HEK293 (cell line): Measurements from ENCODE around the gene PREX1.

Experiments used
- CTCF ChIA-PET: fragments of 350-600 bp; formaldehyde crosslinking; extraction: SDS; loops from one replicate; lab custom pipeline; 2021; ENCODE audit warnings: antibody characterized with exemption; lab: Yijun Ruan, JAX
- POLR2A ChIA-PET: fragments of 300-600 bp; formaldehyde crosslinking; extraction: SDS; loops from one replicate; lab custom pipeline; 2020; ENCODE audit warnings: antibody characterized with exemption, inconsistent platforms; lab: Yijun Ruan, JAX
- H3K27ac ChIP-seq: fragments of 200-500 bp; sonication (Bioruptor generic); 2 replicates; pipeline ENCODE4 v1.5.1; 2014; ENCODE audit warnings: low read depth, low read length, control low read depth, inconsistent platforms; ENCODE audit errors: extremely low read depth
- H3K36me3 ChIP-seq, 2 experiments: fragments of 200-500 bp in 1 of 2; sonication (Bioruptor generic) in 1 of 2; 1 replicate in 1 of 2; 2 replicates in 1 of 2; pipeline ENCODE4 v1.5.1; 2014 to 2017; ENCODE audit warnings: inconsistent platforms in 2 of 2, low read length in 2 of 2; ENCODE audit not compliant: control insufficient read depth in 2 of 2, insufficient read depth in 1 of 2
- H3K4me1 ChIP-seq: fragments of 200-500 bp; sonication (Bioruptor generic); 2 replicates; pipeline ENCODE4 v1.5.1; 2014; ENCODE audit warnings: mild to moderate bottlenecking, low read length, inconsistent platforms; ENCODE audit not compliant: control insufficient read depth, insufficient read depth
- H3K4me3 ChIP-seq: 2 replicates; pipeline ENCODE4 v1.5.1; 2011; ENCODE audit warnings: low read depth, mild to moderate bottlenecking, control low read depth, low read length, moderate library complexity
- H3K9me3 ChIP-seq: fragments of 200-500 bp; sonication (Bioruptor generic); 2 replicates; pipeline ENCODE4 v1.5.1; 2014; ENCODE audit warnings: low read depth, low read length, inconsistent platforms; ENCODE audit not compliant: control insufficient read depth, insufficient read depth
- CTCF ChIP-seq: fragments of 450-650 bp; formaldehyde crosslinking; IDR thresholded peaks from 2 replicates; pipeline ENCODE4 v1.5.1; 2016; ENCODE audit warnings: missing biosample characterization, missing genetic modification characterization
- EGR2 ChIP-seq: fragments of 450-650 bp; formaldehyde crosslinking; IDR thresholded peaks from 2 replicates; pipeline ENCODE4 v1.5.1; 2016; ENCODE audit warnings: low read depth, missing biosample characterization, missing genetic modification characterization
- GLIS2 ChIP-seq: fragments of 450-650 bp; formaldehyde crosslinking; IDR thresholded peaks from 2 replicates; pipeline ENCODE4 v1.5.1; 2016; ENCODE audit warnings: missing biosample characterization, missing genetic modification characterization
- MEIS1 ChIP-seq: sonication (generic); formaldehyde crosslinking; IDR thresholded peaks from 2 replicates; pipeline ENCODE4 v1.8.1; 2022; ENCODE audit warnings: missing genetic modification reagents, mild to moderate bottlenecking, borderline replicate concordance
- PBX3 ChIP-seq: sonication (generic); formaldehyde crosslinking; IDR thresholded peaks from 2 replicates; pipeline ENCODE4 v1.8.1; 2022; ENCODE audit warnings: mild to moderate bottlenecking, moderate library complexity, missing genetic modification reagents
- RBAK ChIP-seq: fragments of 450-650 bp; formaldehyde crosslinking; IDR thresholded peaks from 2 replicates; pipeline ENCODE4 v1.5.1; 2016; ENCODE audit warnings: missing biosample characterization, missing genetic modification characterization
- SALL2 ChIP-seq: fragments of 450-650 bp; formaldehyde crosslinking; IDR thresholded peaks from 2 replicates; pipeline ENCODE4 v1.5.0; 2017; ENCODE audit warnings: missing biosample characterization, mild to moderate bottlenecking, missing genetic modification characterization, borderline replicate concordance
- ZBTB26 ChIP-seq: fragments of 450-650 bp; formaldehyde crosslinking; optimal IDR thresholded peaks from 2 replicates; pipeline ENCODE3; 2016; ENCODE audit warnings: missing biosample characterization, mild to moderate bottlenecking, missing genetic modification characterization
- ZNF114 ChIP-seq: fragments of 450-650 bp; formaldehyde crosslinking; IDR thresholded peaks from 2 replicates; pipeline ENCODE4 v1.5.0; 2017; ENCODE audit warnings: missing biosample characterization, missing genetic modification characterization
- ZNF184 ChIP-seq: fragments of 450-650 bp; IDR thresholded peaks from 2 replicates; pipeline ENCODE4 v1.5.1; 2018; ENCODE audit warnings: missing biosample characterization, mild to moderate bottlenecking, missing genetic modification characterization
- ZNF23 ChIP-seq: fragments of 450-650 bp; formaldehyde crosslinking; IDR thresholded peaks from 2 replicates; pipeline ENCODE4 v1.5.1; 2016; ENCODE audit warnings: missing biosample characterization, missing genetic modification characterization, borderline replicate concordance
- ZNF24 ChIP-seq: fragments of 450-650 bp; formaldehyde crosslinking; IDR thresholded peaks from 2 replicates; pipeline ENCODE4 v1.5.1; 2016; ENCODE audit warnings: missing biosample characterization, missing genetic modification characterization
- ZNF350 ChIP-seq: fragments of 450-650 bp; formaldehyde crosslinking; IDR thresholded peaks from 2 replicates; pipeline ENCODE4 v1.5.0; 2017; ENCODE audit warnings: missing biosample characterization, mild to moderate bottlenecking, missing genetic modification characterization
- ZNF514 ChIP-seq: fragments of 450-650 bp; formaldehyde crosslinking; IDR thresholded peaks from 2 replicates; pipeline ENCODE4 v1.5.1; 2016; ENCODE audit warnings: missing biosample characterization, missing genetic modification characterization
- ZNF610 ChIP-seq: fragments of 450-650 bp; formaldehyde crosslinking; IDR thresholded peaks from 2 replicates; pipeline ENCODE4 v1.5.1; 2016; ENCODE audit warnings: missing biosample characterization, missing genetic modification characterization, borderline replicate concordance
- TF ChIP-seq, protein P1 (sequence below): fragments of 450-650 bp; formaldehyde crosslinking; IDR thresholded peaks from 2 replicates; pipeline ENCODE4 v1.5.1; 2016; ENCODE audit warnings: missing biosample characterization, missing genetic modification characterization, low read depth
- TF ChIP-seq, protein P2 (sequence below): IDR thresholded peaks from 2 replicates; pipeline ENCODE4 v1.6.1; 2011; ENCODE audit warnings: mild to moderate bottlenecking, low read depth, low read length, borderline replicate concordance
- TF ChIP-seq, protein P3 (sequence below): fragments of 450-650 bp; formaldehyde crosslinking; IDR thresholded peaks from 2 replicates; pipeline ENCODE4 v1.5.1; 2017; ENCODE audit warnings: missing biosample characterization, mild to moderate bottlenecking, missing genetic modification characterization, moderate library complexity
- TF ChIP-seq, protein P4 (sequence below): fragments of 450-650 bp; formaldehyde crosslinking; IDR thresholded peaks from 2 replicates; pipeline ENCODE4 v1.5.1; 2016; ENCODE audit warnings: missing biosample characterization, missing genetic modification characterization

The PREX1 gene

GRCh38 chr20:48582673-48582985, 245.2 kb downstream of the PREX1 start:
- CTCF ChIA-PET: interaction anchor here (1.1 to 1.2 kb wide), 2 partner anchors 37 to 54 kb away, joined by 3 read pairs; no protein-coding TSS in a partner anchor
- Histone ChIP-seq H3K4me3 (no peak overlapping the region), H3K4me1 (no peaks in the 10 kb centered on the region), H3K36me3 (no peaks in the 10 kb centered on the region), H3K9me3 (no peaks in the 10 kb centered on the region), H3K27ac (no peak overlapping the region)
- TF ChIP-seq GLIS2 (tag by site-specific recombination): no peak
- TF ChIP-seq ZNF350 (tag by site-specific recombination): no peak
- TF ChIP-seq EGR2 (tag by site-specific recombination): peak; percentile 34; the same call in 1 of the 2 replicates
- TF ChIP-seq MEIS1: no peak
- POLR2A ChIA-PET: no interaction called here

DNA sequence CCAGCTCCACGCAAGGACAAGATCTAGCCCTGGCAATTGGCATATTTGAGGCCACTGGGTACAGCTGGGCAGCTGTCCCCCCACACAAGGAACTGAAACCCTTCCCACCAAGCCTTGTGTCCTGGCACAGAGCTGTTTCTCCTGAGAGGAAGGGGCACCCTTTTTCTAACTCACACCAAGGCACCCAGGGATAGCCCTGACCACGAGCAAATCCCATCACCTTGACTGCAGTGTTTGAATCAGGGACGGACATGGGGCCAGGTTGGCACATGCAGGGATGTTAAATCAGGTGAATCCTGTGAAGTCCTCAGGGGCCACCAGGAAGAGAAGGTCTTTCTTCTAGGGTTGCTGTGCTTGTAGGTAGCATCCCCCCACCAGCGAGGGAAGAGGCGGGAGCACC, 246.6 kb downstream of the PREX1 start:
- Histone ChIP-seq H3K9me3 (no peaks in the 10 kb centered on the region), H3K27ac (no peak overlapping the region), H3K36me3 (no peaks in the 10 kb centered on the region), H3K4me3 (no peak overlapping the region), H3K4me1 (no peaks in the 10 kb centered on the region)
- CTCF ChIA-PET: interaction anchor here (0.6 to 1.4 kb wide), 2 partner anchors 39 to 559 kb away, joined by 3 to 5 read pairs; no protein-coding TSS in a partner anchor
- no peak for TF ChIP-seq ZNF23 (tag by site-specific recombination)
- no peak for TF ChIP-seq RBAK (tag by site-specific recombination)
- TF ChIP-seq, protein P1, sequence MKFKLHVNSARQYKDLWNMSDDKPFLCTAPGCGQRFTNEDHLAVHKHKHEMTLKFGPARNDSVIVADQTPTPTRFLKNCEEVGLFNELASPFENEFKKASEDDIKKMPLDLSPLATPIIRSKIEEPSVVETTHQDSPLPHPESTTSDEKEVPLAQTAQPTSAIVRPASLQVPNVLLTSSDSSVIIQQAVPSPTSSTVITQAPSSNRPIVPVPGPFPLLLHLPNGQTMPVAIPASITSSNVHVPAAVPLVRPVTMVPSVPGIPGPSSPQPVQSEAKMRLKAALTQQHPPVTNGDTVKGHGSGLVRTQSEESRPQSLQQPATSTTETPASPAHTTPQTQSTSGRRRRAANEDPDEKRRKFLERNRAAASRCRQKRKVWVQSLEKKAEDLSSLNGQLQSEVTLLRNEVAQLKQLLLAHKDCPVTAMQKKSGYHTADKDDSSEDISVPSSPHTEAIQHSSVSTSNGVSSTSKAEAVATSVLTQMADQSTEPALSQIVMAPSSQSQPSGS (tag by site-specific recombination): no peak
- TF ChIP-seq ZNF114 (tag by site-specific recombination): no peak
- TF ChIP-seq, protein P2, sequence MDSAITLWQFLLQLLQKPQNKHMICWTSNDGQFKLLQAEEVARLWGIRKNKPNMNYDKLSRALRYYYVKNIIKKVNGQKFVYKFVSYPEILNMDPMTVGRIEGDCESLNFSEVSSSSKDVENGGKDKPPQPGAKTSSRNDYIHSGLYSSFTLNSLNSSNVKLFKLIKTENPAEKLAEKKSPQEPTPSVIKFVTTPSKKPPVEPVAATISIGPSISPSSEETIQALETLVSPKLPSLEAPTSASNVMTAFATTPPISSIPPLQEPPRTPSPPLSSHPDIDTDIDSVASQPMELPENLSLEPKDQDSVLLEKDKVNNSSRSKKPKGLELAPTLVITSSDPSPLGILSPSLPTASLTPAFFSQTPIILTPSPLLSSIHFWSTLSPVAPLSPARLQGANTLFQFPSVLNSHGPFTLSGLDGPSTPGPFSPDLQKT: no peak
- no peak for TF ChIP-seq SALL2 (tag by site-specific recombination)
- TF ChIP-seq, protein P3, sequence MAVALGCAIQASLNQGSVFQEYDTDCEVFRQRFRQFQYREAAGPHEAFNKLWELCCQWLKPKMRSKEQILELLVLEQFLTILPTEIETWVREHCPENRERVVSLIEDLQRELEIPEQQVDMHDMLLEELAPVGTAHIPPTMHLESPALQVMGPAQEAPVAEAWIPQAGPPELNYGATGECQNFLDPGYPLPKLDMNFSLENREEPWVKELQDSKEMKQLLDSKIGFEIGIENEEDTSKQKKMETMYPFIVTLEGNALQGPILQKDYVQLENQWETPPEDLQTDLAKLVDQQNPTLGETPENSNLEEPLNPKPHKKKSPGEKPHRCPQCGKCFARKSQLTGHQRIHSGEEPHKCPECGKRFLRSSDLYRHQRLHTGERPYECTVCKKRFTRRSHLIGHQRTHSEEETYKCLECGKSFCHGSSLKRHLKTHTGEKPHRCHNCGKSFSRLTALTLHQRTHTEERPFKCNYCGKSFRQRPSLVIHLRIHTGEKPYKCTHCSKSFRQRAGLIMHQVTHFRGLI: no peak
- TF ChIP-seq ZNF184 (tag by site-specific recombination): no peak
- POLR2A ChIA-PET: no interaction called here

- CTCF ChIA-PET: no interaction called here
- no peaks in the 10 kb centered on the region for H3K9me3 ChIP-seq
- H3K27ac ChIP-seq: no peak overlapping the region
- no peaks in the 10 kb centered on the region for H3K4me1 ChIP-seq
- POLR2A ChIA-PET: no interaction called here
- H3K4me3 ChIP-seq: no peak overlapping the region
- TF ChIP-seq PBX3 (CRISPR knock-in tag) (no peak), CTCF (tag by site-specific recombination) (0 out of 2 replicates have a peak, but pooled peaks have one; percentile 18), ZNF610 (tag by site-specific recombination) (no peak), ZNF514 (tag by site-specific recombination) (no peak), ZBTB26 (tag by site-specific recombination) (no peak), ZNF184 (tag by site-specific recombination) (no peak), ZNF24 (no peak)
- TF ChIP-seq, protein P4, sequence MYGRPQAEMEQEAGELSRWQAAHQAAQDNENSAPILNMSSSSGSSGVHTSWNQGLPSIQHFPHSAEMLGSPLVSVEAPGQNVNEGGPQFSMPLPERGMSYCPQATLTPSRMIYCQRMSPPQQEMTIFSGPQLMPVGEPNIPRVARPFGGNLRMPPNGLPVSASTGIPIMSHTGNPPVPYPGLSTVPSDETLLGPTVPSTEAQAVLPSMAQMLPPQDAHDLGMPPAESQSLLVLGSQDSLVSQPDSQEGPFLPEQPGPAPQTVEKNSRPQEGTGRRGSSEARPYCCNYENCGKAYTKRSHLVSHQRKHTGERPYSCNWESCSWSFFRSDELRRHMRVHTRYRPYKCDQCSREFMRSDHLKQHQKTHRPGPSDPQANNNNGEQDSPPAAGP: no peak
- no peaks in the 10 kb centered on the region for H3K36me3 ChIP-seq
Measured at GRCh38 chr20:48578397-48579098, 249.3 kb downstream of the PREX1 start.
